Fibroblast of mammary gland (primary cell): ENCODE measurements around the gene SPRING1.

Experiments used
- DNase-seq: peaks from one replicate; pipeline ENCODE4 v3.0.0-alpha.2; 2010; ENCODE audit warnings: low read depth
- H3K4me3 ChIP-seq: 2 replicates; pipeline ENCODE4 v1.5.1; 2011; ENCODE audit warnings: low read depth, mild to moderate bottlenecking, low read length, moderate library complexity; ENCODE audit not compliant: control insufficient read depth
- TF ChIP-seq, protein P1 (sequence below): conservative IDR thresholded peaks from 2 replicates; pipeline ENCODE4 v1.5.1; 2011; ENCODE audit warnings: low read depth, low read length, inconsistent platforms; ENCODE audit not compliant: control insufficient read depth, insufficient read depth

The SPRING1 gene

GRCh38 chr12:116708826-116709756, 28.8 kb downstream of the SPRING1 start:
- DNase-seq: peak; percentile 56
- TF ChIP-seq, protein P1, sequence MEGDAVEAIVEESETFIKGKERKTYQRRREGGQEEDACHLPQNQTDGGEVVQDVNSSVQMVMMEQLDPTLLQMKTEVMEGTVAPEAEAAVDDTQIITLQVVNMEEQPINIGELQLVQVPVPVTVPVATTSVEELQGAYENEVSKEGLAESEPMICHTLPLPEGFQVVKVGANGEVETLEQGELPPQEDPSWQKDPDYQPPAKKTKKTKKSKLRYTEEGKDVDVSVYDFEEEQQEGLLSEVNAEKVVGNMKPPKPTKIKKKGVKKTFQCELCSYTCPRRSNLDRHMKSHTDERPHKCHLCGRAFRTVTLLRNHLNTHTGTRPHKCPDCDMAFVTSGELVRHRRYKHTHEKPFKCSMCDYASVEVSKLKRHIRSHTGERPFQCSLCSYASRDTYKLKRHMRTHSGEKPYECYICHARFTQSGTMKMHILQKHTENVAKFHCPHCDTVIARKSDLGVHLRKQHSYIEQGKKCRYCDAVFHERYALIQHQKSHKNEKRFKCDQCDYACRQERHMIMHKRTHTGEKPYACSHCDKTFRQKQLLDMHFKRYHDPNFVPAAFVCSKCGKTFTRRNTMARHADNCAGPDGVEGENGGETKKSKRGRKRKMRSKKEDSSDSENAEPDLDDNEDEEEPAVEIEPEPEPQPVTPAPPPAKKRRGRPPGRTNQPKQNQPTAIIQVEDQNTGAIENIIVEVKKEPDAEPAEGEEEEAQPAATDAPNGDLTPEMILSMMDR: peak; percentile 43
- H3K4me3 ChIP-seq: no peak overlapping the region

DNA sequence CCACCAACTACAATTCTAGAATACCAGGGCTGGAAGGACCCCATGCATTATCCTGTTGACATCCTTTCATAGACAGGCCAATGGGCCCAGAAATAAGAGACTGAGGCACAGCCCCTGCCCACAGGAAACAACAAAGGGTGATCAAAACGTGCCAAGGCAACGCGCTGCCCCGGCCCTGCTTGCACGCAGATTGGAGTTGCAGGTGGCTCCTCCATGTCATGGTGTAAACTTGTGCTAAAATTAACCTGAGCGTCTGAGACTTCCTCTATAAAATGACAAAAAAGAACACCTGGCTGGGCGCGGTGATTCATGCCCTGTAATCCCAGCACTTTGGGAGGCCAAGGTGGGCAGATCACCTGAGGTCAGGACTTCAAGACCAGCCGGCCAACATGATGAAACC, 30.1 kb downstream of the SPRING1 start:
- no peak for DNase-seq
- TF ChIP-seq, protein P1: no peak
- H3K4me3 ChIP-seq: no peak overlapping the region

DNA sequence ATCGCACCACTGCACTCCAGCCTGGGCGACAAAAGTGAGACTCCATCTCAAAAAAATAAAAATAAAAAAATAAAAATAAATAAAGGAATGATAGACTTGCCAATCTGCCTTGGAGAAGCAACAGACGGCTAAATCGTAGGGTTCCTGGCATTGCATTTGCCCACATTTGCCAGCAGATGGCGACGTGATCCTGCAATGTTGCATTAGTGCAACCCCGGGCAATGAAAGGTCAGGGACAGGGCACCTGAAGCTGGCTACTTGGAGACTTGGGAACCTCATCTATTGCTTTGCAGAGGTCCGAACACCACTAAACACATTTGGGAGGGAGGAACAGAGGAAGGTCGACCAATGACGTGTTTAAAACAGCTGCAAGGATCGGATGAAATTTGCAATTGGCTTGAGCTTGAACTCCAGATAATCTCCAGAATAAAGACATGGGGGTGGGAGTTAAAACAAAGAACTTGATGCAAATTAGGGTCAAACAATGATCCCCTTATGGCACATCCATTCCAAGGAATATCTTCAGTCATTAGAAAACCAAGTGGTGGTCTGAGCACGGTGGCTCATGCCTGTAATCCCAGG, 34.6 kb downstream of the SPRING1 start:
- TF ChIP-seq, protein P1: peak; percentile 96
- H3K4me3 ChIP-seq: no peak overlapping the region

GRCh38 chr12:116701432-116701831, 36.4 kb downstream of the SPRING1 start:
- no peak for DNase-seq
- TF ChIP-seq, protein P1: no peak
- no peak overlapping the region for H3K4me3 ChIP-seq

More for the DNA sequence above, 34.6 kb downstream of the SPRING1 start:
- peak; percentile 65 for DNase-seq

- TF ChIP-seq, protein P1: no peak
- DNase-seq: no peak
- no peak overlapping the region for H3K4me3 ChIP-seq
Observed at GRCh38 chr12:116700066-116700465, 37.8 kb downstream of the SPRING1 start.

GRCh38 chr12:116698554-116699075, 39.3 kb downstream of the SPRING1 start:
- no peak for DNase-seq
- H3K4me3 ChIP-seq: no peak overlapping the region
- TF ChIP-seq, protein P1: no peak
